Endothelial cell of umbilical vein (primary cell): Measurements from ENCODE around the gene KDSR. TPM values are rescaled to one million over a fixed set of nuclear protein-coding genes. Genes with fewer than 3 reads are reported as not detected.

Experiments used
- BruUV-seq: library from RNA; stranded (reverse); fragments of 400-500 nt; replicated peaks from 2 replicates; lab custom pipeline; 2021; lab: Mats Ljungman, UMichigan
- CTCF ChIA-PET: fragments of 300-600, 350-600 bp; sonication (Branson Sonifier 250); formaldehyde crosslinking; loops from one replicate; lab custom pipeline; 2021; ENCODE audit warnings: antibody characterized with exemption, inconsistent platforms; lab: Charles Lee
- POLR2A ChIA-PET: fragments of 300-600, 350-600 bp; sonication (Branson Sonifier 250); formaldehyde crosslinking; loops from one replicate; lab custom pipeline; 2021; ENCODE audit warnings: antibody characterized with exemption, inconsistent platforms; lab: Charles Lee
- DNase-seq: peaks from one replicate; pipeline ENCODE4 v3.0.0-alpha.2; 2011; ENCODE audit warnings: low read depth, low spot score
- FAIRE-seq: peaks from 2 replicates; lab custom pipeline; 2011; peaks lifted over from hg19 to GRCh38; lab: Jason Lieb, UNC
- H2AFZ ChIP-seq: 2 replicates; pipeline ENCODE4 v1.6.0; 2012; ENCODE audit warnings: low read depth, low read length, control low read depth, inconsistent platforms
- H3K27ac ChIP-seq: 2 replicates; pipeline ENCODE4 v1.5.1; 2011; ENCODE audit warnings: low read depth, mild to moderate bottlenecking, control low read depth, low read length, moderate library complexity; ENCODE audit not compliant: insufficient read depth
- H3K27me3 ChIP-seq, 2 experiments: 2 replicates each; pipeline versions ENCODE4 v1.6.0 to v1.6.1; 2011; ENCODE audit warnings: low read length in 2 of 2, mixed read lengths in 1 of 2; ENCODE audit not compliant: control insufficient read depth in 2 of 2, insufficient read depth in 2 of 2
- H3K36me3 ChIP-seq, 2 experiments: 2 replicates in 1 of 2; 3 replicates in 1 of 2; pipeline ENCODE4 v1.5.1; 2011; ENCODE audit warnings: low read length in 2 of 2, mild to moderate bottlenecking in 1 of 2, moderate library complexity in 1 of 2; ENCODE audit not compliant: control insufficient read depth in 2 of 2, insufficient read depth in 2 of 2; ENCODE audit errors: extremely low read depth in 1 of 2
- H3K4me1 ChIP-seq: 3 replicates; pipeline ENCODE4 v1.5.1; 2011; ENCODE audit warnings: mild to moderate bottlenecking, low read length; ENCODE audit not compliant: control insufficient read depth, insufficient read depth; ENCODE audit errors: extremely low read depth
- H3K4me2 ChIP-seq: 2 replicates; pipeline ENCODE4 v1.6.1; 2011; ENCODE audit warnings: low read length, control low read depth, mixed read lengths; ENCODE audit not compliant: insufficient read depth
- H3K4me3 ChIP-seq, 3 experiments: fragments of 200-600 bp in 1 of 3; sonication (generic), shearing (Covaris generic) in 1 of 3; replicated peaks in 1 of 3; 2 replicates each; pipeline ENCODE4 v1.5.1; 2011 to 2016; ENCODE audit warnings: control low read depth in 3 of 3, low read length in 3 of 3, mild to moderate bottlenecking in 2 of 3, inconsistent platforms in 1 of 3, low read depth in 1 of 3, moderate library complexity in 1 of 3; ENCODE audit not compliant: insufficient read depth in 1 of 3
- H3K79me2 ChIP-seq: 2 replicates; pipeline ENCODE4 v1.6.0; 2012; ENCODE audit warnings: low read length, inconsistent platforms; ENCODE audit not compliant: control insufficient read depth, insufficient read depth
- H3K9ac ChIP-seq: replicated peaks from 2 replicates; pipeline ENCODE3; 2011; ENCODE audit warnings: low read length, control low read depth; ENCODE audit not compliant: insufficient read depth; ENCODE audit errors: extremely low read depth
- H3K9me1 ChIP-seq: replicated peaks from 3 replicates; pipeline ENCODE4 v1.6.0; 2011; ENCODE audit warnings: mild to moderate bottlenecking, low read length; ENCODE audit not compliant: control insufficient read depth, insufficient read depth; ENCODE audit errors: extremely low read depth
- H3K9me3 ChIP-seq: replicated peaks from 2 replicates; pipeline ENCODE4 v1.5.1; 2012; ENCODE audit warnings: low read length, inconsistent platforms; ENCODE audit not compliant: control insufficient read depth, insufficient read depth
- H4K20me1 ChIP-seq: replicated peaks from 2 replicates; pipeline ENCODE3; 2011; ENCODE audit warnings: mild to moderate bottlenecking, low read length; ENCODE audit not compliant: control insufficient read depth, insufficient read depth; ENCODE audit errors: extremely low read depth
- CTCF ChIP-seq, 2 donors: IDR thresholded peaks; 1 replicate in 1 of 2; 2 replicates in 1 of 2; pipeline ENCODE4 v1.5.1; 2011; ENCODE audit warnings: low read length in 2 of 2, mild to moderate bottlenecking in 2 of 2, moderate library complexity in 2 of 2, control low read depth in 1 of 2, inconsistent platforms in 1 of 2, low read depth in 1 of 2; ENCODE audit not compliant: insufficient read depth in 1 of 2; ENCODE audit errors: extremely low read depth in 1 of 2
- EZH2 ChIP-seq: IDR thresholded peaks from 2 replicates; pipeline ENCODE4 v1.6.1; 2012; ENCODE audit warnings: borderline replicate concordance, low read depth, mild to moderate bottlenecking, moderate library complexity, low read length, inconsistent platforms; ENCODE audit not compliant: severe bottlenecking
- FOS ChIP-seq: IDR thresholded peaks from 2 replicates; pipeline ENCODE4 v1.6.1; 2011; ENCODE audit warnings: mild to moderate bottlenecking, low read length, moderate library complexity, borderline replicate concordance; ENCODE audit not compliant: insufficient read depth
- GATA2 ChIP-seq: IDR thresholded peaks from 2 replicates; pipeline ENCODE4 v1.7.0; 2011; ENCODE audit warnings: low read depth, mild to moderate bottlenecking, moderate library complexity, mixed read lengths, low read length; ENCODE audit not compliant: insufficient read length, insufficient read depth
- JUN ChIP-seq: IDR thresholded peaks from 2 replicates; pipeline ENCODE4 v1.6.1; 2011; ENCODE audit warnings: borderline replicate concordance, low read depth; ENCODE audit not compliant: insufficient read length, insufficient read depth
- MAX ChIP-seq: IDR thresholded peaks from 2 replicates; pipeline ENCODE4 v1.6.1; 2011; ENCODE audit not compliant: insufficient read depth, insufficient read length
- MYC ChIP-seq: IDR thresholded peaks from one replicate; pipeline ENCODE4 v1.6.1; 2011; ENCODE audit warnings: mild to moderate bottlenecking, low read depth, low read length
- POLR2A ChIP-seq: IDR thresholded peaks from 2 replicates; pipeline ENCODE4 v1.6.1; 2012; ENCODE audit warnings: low read depth, mild to moderate bottlenecking, control low read depth, low read length
- POLR2AphosphoS5 ChIP-seq: IDR thresholded peaks from 2 replicates; pipeline ENCODE4 v1.6.1; 2012; ENCODE audit warnings: low read depth, mild to moderate bottlenecking, control low read depth, low read length, moderate library complexity; ENCODE audit not compliant: insufficient read depth
- dilution Hi-C: fragments of 300-500 bp; cut with MboI; formaldehyde crosslinking; loops from one replicate; pipeline ENCODE4 v1.15.0; 2019; ENCODE audit warnings: low sequenced_read_pairs; ENCODE audit not compliant: extremely low pct_ligation_motif_present
- intact Hi-C: fragments of 100-400 bp; cut with micrococcal nuclease; formaldehyde crosslinking; loops from one replicate; pipeline ENCODE4 v1.10.0; 2022
- polyA plus RNA-seq, 4 experiments: library from polyadenylated mRNA; depleted of rRNA in 3 of 4; stranded (reverse) in 3 of 4; unstranded in 1 of 4; fragments of >200 nt; gene quantifications; 2 replicates each; pipeline versions ENCODE4 v1.2.1 to v1.2.3, GENCODE V29; 2011 to 2012; ENCODE audit warnings: missing spikeins in 1 of 4
- total RNA-seq: library from RNA; stranded (reverse); gene quantifications from 2 replicates; pipeline ENCODE4 v1.2.3, GENCODE V29; 2021

Gene KDSR
- total and polyA plus RNA-seq, 2 donors (not counting 3 experiments of a cell fraction or from before 2014, with no cell fraction given) = 17.1 to 43.1 TPM

- ChIA-PET POLR2A (interaction anchor here (0.6 kb wide), 1 partner anchor 84 kb away, joined by 3 read pairs; no protein-coding TSS in a partner anchor), CTCF (interaction anchor here (1.0 to 1.5 kb wide), 4 partner anchors 9 to 298 kb away, joined by 3 to 10 read pairs (median 4); no protein-coding TSS in a partner anchor)
- BruUV-seq = no TSS peak
- intact Hi-C loops (loop anchor here (10.0 kb wide), 1 partner anchor 719 kb away; no protein-coding TSS in a partner anchor), dilution Hi-C loops (no loop called here)
- H3K4me3 ChIP-seq = no peak overlapping the region
- H3K27ac ChIP-seq = no peak overlapping the region
- H3K4me2 ChIP-seq = no peak overlapping the region
- H4K20me1 ChIP-seq = no peaks in the 10 kb centered on the region
- H3K79me2 ChIP-seq = no peaks in the 10 kb centered on the region
- no peak overlapping the region for H3K9ac ChIP-seq
- no peak for TF ChIP-seq CTCF (IDR thresholded peaks at IDR 0.05; ENCODE audit: extremely low read depth in 1 of 2, insufficient read depth in 1 of 2, low read depth in 1 of 2, low read length in 2 of 2)
- TF ChIP-seq MAX = no peak
- no peak for TF ChIP-seq GATA2
- TF ChIP-seq MYC = no peak
- no peak for TF ChIP-seq JUN
- TF ChIP-seq EZH2 = no peak
- TF ChIP-seq FOS = no peak
- no peak for TF ChIP-seq POLR2AphosphoS5
- TF ChIP-seq POLR2A = no peak
- no peaks in the 10 kb centered on the region for H3K36me3 ChIP-seq
- no peaks in the 10 kb centered on the region for H3K9me3 ChIP-seq
- H3K9me1 ChIP-seq = no peaks in the 10 kb centered on the region
- H3K4me1 ChIP-seq = peaks cover 13% of the 10 kb centered on the region
- FAIRE-seq (no peak), DNase-seq (no peak)
- H3K27me3 ChIP-seq = peaks cover 0 to 9% of the 10 kb centered on the region in 2 experiments
- H2AFZ ChIP-seq = no peak overlapping the region
Observed at GRCh38 chr18:63314062-63314790, 52.8 kb downstream of the KDSR start.
